Spleen (tissue), 11 donors: Measurements from ENCODE around the gene EXD3. TPM values are rescaled to one million over a fixed set of nuclear protein-coding genes. Genes with fewer than 3 reads are reported as not detected.

Experiments used
- DNase-seq: peaks from one replicate; pipeline ENCODE4 v3.0.0-alpha.2; 2020
- H3K27ac ChIP-seq, 8 donors: fragments of 200-600 bp; sonication (generic) in 7 of 8; 1 replicate in 4 of 8; 2 replicates in 4 of 8; pipeline versions ENCODE4 v1.5.0 to v1.8.0; 2016 to 2021; ENCODE audit warnings: inconsistent platforms in 4 of 8, mild to moderate bottlenecking in 4 of 8, moderate library complexity in 1 of 8
- H3K27me3 ChIP-seq, 7 donors: fragments of 200-600 bp; sonication (generic) in 6 of 7; replicated peaks in 1 of 7; 1 replicate in 4 of 7; 2 replicates in 3 of 7; pipeline versions ENCODE4 v1.5.0 to v1.8.0; 2016 to 2021; ENCODE audit warnings: inconsistent platforms in 3 of 7, mild to moderate bottlenecking in 1 of 7
- H3K36me3 ChIP-seq, 6 donors: fragments of 200-600 bp; sonication (generic) in 5 of 6; 1 replicate in 4 of 6; 2 replicates in 2 of 6; pipeline versions ENCODE4 v1.5.0 to v1.8.0; 2016 to 2021; ENCODE audit warnings: inconsistent platforms in 2 of 6
- H3K4me1 ChIP-seq, 6 donors: fragments of 200-600 bp; sonication (generic) in 5 of 6; 1 replicate in 3 of 6; 2 replicates in 3 of 6; pipeline versions ENCODE4 v1.5.0 to v1.8.0; 2016 to 2021; ENCODE audit warnings: inconsistent platforms in 3 of 6
- H3K4me3 ChIP-seq, 8 donors: fragments of 200-600 bp; sonication (generic) in 7 of 8; 1 replicate in 4 of 8; 2 replicates in 4 of 8; pipeline versions ENCODE4 v1.5.0 to v1.8.0; 2016 to 2021; ENCODE audit warnings: inconsistent platforms in 4 of 8, mild to moderate bottlenecking in 4 of 8, moderate library complexity in 2 of 8
- H3K9me3 ChIP-seq, 8 donors: fragments of 200-600 bp; sonication (generic) in 7 of 8; 1 replicate in 4 of 8; 2 replicates in 4 of 8; pipeline versions ENCODE4 v1.5.0 to v1.8.0; 2016 to 2021; ENCODE audit warnings: inconsistent platforms in 4 of 8
- POLR2A ChIP-seq, 3 donors: fragments of 450-650 bp; IDR thresholded peaks; one replicate each; pipeline ENCODE4 v1.5.1; 2017; ENCODE audit warnings: antibody characterized with exemption in 3 of 3, mild to moderate bottlenecking in 1 of 3
- POLR2AphosphoS5 ChIP-seq, 3 donors: sonication (generic); formaldehyde crosslinking; IDR thresholded peaks; one replicate each; pipeline ENCODE4 v1.5.1; 2017; ENCODE audit warnings: antibody characterized with exemption in 3 of 3
- WGBS, 5 donors: extraction: QIAGEN DNeasy Blood & Tissue Kit in 3 of 5; methylation state at CpG; one replicate each; pipeline versions ENCODE4 v1.1.5 to v1.1.7; 2013 to 2018; 5-methylcytosine and 5-hydroxymethylcytosine counted together
- intact Hi-C: fragments of 100-400 bp; cut with DNase I; formaldehyde crosslinking; loops from one replicate; pipeline ENCODE4 v1.15.0; 2023; ENCODE audit warnings: low total_unique reads
- polyA plus RNA-seq, 3 donors: library from polyadenylated mRNA; stranded (reverse); fragments of 200-250 nt; gene quantifications; one replicate each; pipeline ENCODE4 v1.2.1, GENCODE V29; 2013
- total RNA-seq, 7 donors: library from RNA; depleted of rRNA in 3 of 7; stranded (reverse); fragments of >200 nt in 3 of 7; fragmentation: NEBNext Ultra II Directional in 4 of 7; extraction: Animal tissue kit (Norgen Biotek cat#: 25700) in 4 of 7; gene quantifications; one replicate each; pipeline versions ENCODE4 v1.1.0 to v1.2.1, GENCODE V29; 2016 to 2021
- TF ChIP-seq, protein P1 (sequence below), 11 experiments: fragments of 200-600 bp in 7 of 11; fragments of 450-650 bp in 4 of 11; sonication (generic) in 4 of 11; IDR thresholded peaks in 8 of 11; conservative IDR thresholded peaks in 3 of 11; 1 replicate in 7 of 11; 2 replicates in 4 of 11; pipeline versions ENCODE4 v1.4.0 to v1.8.0; 2016 to 2021; ENCODE audit warnings: antibody characterized with exemption in 11 of 11, inconsistent platforms in 4 of 11, mild to moderate bottlenecking in 1 of 11
- donor health status: healthy with polysubstance abuse.
- donor health status: DM: no; HTN: no; CAD: no; lungs with moderate emphysema.
- donor health status: DM: no; HTN: no; CAD: no.
- donor health status: Bipolar disorder and iron deficiency.
- donor health status: healthy.
- donor health status: DM: no; HTN: no; CAD: no.
- donor health status: DM: yes; HTN: yes; CAD: no.

The EXD3 gene
- total and polyA plus RNA-seq, 10 donors = 14.5 to 62.3 (median 36.3) TPM

DNA sequence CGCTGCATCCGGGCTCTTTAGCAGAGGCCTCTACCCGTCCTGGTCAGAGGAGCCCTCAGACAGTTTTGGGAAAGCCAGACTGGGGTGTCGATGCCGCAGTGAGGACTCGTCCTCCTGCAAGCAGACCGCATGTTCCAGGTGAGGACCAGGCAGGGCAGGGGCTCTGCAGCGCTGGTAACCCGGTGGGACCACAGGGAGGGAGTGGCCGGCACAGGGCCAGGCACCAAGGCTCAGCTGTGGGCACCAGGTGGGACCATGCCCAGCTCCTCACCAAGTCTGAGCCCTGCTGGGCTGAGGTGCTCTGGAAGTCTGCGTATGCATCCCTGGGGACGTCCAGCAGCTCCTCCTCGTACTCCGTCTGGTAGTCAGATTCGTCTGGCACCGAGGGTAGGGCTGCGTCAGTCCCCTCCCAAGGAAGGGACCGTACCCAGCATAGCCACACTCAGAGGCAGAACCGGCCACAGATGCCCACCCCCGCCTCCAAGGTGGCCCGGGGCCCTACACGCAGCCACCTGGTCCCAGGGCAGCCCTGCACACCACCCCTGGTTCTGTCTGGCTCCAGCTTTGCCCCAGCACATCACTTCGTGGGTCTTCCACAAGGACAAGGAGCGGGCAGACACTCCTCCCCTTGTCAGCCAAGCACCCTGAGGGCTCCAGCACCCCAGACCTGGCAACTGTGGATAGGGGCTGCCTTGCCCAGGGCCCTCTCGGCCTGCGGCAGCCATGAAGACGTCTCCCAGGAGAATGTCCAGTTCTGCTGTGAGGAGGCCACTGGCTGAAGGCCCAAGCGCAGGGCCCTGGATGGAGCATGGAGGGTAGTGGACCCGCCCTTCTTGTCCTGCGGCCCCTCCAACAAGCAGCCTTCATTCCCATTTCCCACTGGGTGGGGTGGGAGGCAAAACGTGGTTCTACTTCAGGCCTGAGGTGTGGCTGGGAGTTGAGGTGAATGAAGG, 37.7 kb upstream of the EXD3 start:
- H3K4me1 ChIP-seq = peaks cover 23 to 70% (median 49%) of the 10 kb centered on the region in 6 donors
- WGBS, 5 donors = 89 to 96% (median 94%) methylated on average over 15 to 31 of the region's 31 CpGs
- DNase-seq = peak; percentile 81
- peak overlapping the region in 4 of 8 donors; percentile 71 to 89 (median 82) for H3K27ac ChIP-seq
- H3K9me3 ChIP-seq = no peaks in the 10 kb centered on the region
- H3K36me3 ChIP-seq = peaks cover 0 to 21% (median 0%) of the 10 kb centered on the region in 6 donors
- TF ChIP-seq POLR2A (IDR thresholded peaks at IDR 0.05) (no peak), POLR2AphosphoS5 (IDR thresholded peaks at IDR 0.05) (no peak)
- TF ChIP-seq, protein P1, sequence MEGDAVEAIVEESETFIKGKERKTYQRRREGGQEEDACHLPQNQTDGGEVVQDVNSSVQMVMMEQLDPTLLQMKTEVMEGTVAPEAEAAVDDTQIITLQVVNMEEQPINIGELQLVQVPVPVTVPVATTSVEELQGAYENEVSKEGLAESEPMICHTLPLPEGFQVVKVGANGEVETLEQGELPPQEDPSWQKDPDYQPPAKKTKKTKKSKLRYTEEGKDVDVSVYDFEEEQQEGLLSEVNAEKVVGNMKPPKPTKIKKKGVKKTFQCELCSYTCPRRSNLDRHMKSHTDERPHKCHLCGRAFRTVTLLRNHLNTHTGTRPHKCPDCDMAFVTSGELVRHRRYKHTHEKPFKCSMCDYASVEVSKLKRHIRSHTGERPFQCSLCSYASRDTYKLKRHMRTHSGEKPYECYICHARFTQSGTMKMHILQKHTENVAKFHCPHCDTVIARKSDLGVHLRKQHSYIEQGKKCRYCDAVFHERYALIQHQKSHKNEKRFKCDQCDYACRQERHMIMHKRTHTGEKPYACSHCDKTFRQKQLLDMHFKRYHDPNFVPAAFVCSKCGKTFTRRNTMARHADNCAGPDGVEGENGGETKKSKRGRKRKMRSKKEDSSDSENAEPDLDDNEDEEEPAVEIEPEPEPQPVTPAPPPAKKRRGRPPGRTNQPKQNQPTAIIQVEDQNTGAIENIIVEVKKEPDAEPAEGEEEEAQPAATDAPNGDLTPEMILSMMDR (IDR thresholded peaks at IDR 0.05 in 8 of 11, conservative IDR thresholded peaks at IDR 0.05 in 3 of 11) = no peak
- peak overlapping the region in 1 of 8 donors; percentile 62 for H3K4me3 ChIP-seq
- intact Hi-C loops = no loop called here
- H3K27me3 ChIP-seq = peaks cover 0 to 19% (median 0%) of the 10 kb centered on the region in 7 donors

DNA sequence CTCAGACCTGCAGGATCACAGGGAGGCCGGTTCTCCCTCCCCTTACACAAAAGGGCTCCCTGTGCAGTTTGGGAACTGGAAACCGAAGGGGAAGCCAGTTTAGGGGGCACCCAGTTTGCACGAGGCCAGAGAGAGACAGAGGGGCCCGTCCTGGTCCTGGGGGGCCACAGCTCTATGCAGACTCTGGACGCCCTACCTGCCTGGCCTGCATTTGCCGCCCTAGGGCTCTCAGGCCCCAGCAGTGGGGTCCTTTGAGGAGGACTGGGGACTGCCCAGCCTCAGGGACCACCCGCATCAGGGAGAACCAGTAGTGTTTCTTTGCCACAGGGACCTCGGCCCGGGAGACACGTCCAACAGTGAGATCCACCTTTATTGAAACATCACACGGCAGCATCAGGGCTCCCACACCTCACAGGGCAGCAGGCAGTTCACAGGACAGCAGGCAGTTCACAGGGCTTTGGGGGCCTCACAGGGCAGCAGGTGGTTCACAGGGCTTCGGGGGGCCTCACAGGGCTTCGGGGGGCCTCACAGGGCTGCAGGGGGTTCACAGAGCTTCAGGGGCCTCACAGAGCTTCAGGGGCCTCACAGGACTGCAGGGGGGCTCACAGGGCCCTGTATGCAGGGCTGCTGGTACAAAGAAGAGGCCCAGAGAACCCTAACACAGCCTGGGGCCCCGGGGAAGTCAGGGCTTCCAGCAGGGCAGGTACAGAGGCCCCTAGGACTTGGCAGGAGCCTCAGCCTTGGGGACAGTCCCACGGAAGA, 36.8 kb upstream of the EXD3 start:
- Histone ChIP-seq H3K4me1 (peaks cover 30 to 79% (median 57%) of the 10 kb centered on the region in 6 donors), H3K36me3 (peaks cover 0 to 28% (median 0%) of the 10 kb centered on the region in 6 donors), H3K9me3 (no peaks in the 10 kb centered on the region), H3K4me3 (peak overlapping the region; percentile 43 to 72 (median 50)), H3K27me3 (peaks cover 0 to 19% (median 0%) of the 10 kb centered on the region in 7 donors), H3K27ac (peak overlapping the region; percentile 61 to 89 (median 75))
- intact Hi-C loops = no loop called here
- 43 to 54% (median 46%) methylated on average over 11 to 15 of the region's 15 CpGs for WGBS, 5 donors
- no peak for TF ChIP-seq POLR2AphosphoS5 (IDR thresholded peaks at IDR 0.05)
- TF ChIP-seq, protein P1 (IDR thresholded peaks at IDR 0.05 in 8 of 11, conservative IDR thresholded peaks at IDR 0.05 in 3 of 11) = no peak
- TF ChIP-seq POLR2A (IDR thresholded peaks at IDR 0.05) = no peak
- DNase-seq = no peak

DNA sequence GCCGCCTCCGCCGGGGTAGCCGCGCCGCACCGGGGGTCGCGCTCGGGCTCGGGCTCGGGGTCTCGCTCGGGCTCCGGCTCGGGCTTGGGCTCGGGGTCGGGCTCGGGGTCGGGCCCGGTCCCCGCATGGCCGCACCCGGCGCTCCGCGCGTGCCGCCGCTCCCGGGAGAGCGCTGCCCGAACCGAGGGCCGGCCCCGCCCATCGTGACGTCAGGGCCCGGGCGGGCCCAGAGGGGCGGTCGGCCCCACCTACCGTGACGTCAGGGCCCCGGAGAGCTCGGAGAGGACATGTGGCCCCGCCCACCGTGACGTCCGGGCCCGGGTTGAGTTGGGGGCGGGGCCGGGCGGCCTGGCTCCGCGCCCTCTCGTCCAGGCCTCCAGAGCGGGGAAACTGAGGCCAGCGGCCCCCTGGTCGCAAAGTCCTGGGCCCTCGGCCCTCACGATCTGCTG, 36.2 kb upstream of the EXD3 start, which contains the start of gene NSMF:
Gene NSMF (minus strand): TSS at position 183 of the 449 bp plus-strand sequence. CDS start 232 bp downstream, outside the sequence.
- H3K4me3 ChIP-seq = peak within 1 kb of the TSS; percentile 43 to 72 (median 50)
- peaks cover 36 to 85% (median 63%) of the 10 kb centered on the region in 6 donors for H3K4me1 ChIP-seq
- H3K9me3 ChIP-seq = no peaks in the 10 kb centered on the region
- H3K27ac ChIP-seq = peak within 1 kb of the TSS; percentile 61 to 89 (median 75)
- peaks cover 0 to 19% (median 0%) of the 10 kb centered on the region in 7 donors for H3K27me3 ChIP-seq
- intact Hi-C loops = no loop called here
- peaks cover 0 to 28% (median 0%) of the 10 kb centered on the region in 6 donors for H3K36me3 ChIP-seq
- WGBS, 5 donors = 0 to 1% (median 1%) methylated on average over 9 to 62 of the region's 62 CpGs; no CpG with 5 or more reads in 1 of the 5 donors
- DNase-seq = peak; percentile 98
- peak in 1 of 3 donors; percentile 31 for TF ChIP-seq POLR2A (IDR thresholded peaks at IDR 0.05)
- TF ChIP-seq, protein P1 (IDR thresholded peaks at IDR 0.05 in 8 of 11, conservative IDR thresholded peaks at IDR 0.05 in 3 of 11) = no peak
- TF ChIP-seq POLR2AphosphoS5 (IDR thresholded peaks at IDR 0.05) = peak; percentile 84 to 87 (median 86)
